NT2/D1 (cell line): ENCODE measurements around the gene NT5DC4.

ENCODE experiments used
- SUZ12 ChIP-seq: IDR thresholded peaks from 2 replicates; pipeline ENCODE4 v1.6.1; 2011; ENCODE audit not compliant: insufficient read length, insufficient read depth; ENCODE audit errors: extremely low read depth
- YY1 ChIP-seq: IDR thresholded peaks from 2 replicates; pipeline ENCODE4 v1.6.1; 2011; ENCODE audit not compliant: insufficient read length, insufficient read depth
- ZNF274 ChIP-seq: IDR thresholded peaks from 2 replicates; pipeline ENCODE4 v1.6.1; 2011; ENCODE audit warnings: mild to moderate bottlenecking, low read depth, low read length

DNA sequence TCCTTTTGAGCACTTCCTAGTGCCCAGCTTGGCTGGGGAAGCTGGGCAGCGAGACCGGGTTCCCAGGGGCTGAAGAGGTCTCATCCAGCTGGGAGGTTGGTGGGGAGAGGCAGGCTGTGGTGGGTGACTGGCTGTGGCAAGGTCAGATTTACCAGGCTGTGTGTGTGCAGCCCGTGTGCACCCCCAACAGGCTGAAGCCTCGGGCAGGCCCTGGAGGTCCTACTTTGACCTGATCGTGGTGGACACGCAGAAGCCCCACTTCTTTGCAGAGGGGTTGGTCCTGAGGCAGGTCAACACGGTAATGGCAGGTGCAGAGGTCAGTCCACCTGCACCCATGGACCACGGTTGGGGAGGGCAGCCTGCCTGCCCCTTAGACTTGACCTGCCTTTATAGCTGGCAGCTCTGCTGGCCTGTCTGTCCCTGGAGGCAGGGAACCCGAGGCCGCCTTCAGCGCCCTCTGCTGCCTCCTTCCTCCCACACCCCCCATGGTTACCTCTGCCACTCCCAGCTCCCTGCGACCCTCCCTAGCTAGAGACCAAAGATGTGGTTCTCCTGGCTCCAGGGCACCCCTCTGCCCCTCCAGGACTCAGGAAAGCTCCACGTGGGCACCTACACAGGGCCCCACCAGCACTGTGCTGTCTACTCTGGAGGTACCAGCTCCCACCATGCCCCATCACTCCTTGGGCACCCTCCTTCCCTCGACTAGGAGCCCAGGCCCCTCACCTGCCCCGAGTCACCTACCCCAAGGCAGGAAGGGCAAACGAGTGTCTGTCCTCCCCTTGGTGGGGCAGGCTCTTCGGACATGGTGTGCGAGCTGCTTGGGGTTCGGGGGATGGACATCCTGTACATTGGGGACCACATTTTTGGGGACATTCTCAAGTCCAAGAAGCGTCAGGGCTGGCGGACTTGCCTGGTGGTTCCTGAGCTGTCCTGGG, 4.0 kb downstream of the NT5DC4 start:
- TF ChIP-seq SUZ12: no peak
- TF ChIP-seq YY1: no peak
- TF ChIP-seq ZNF274: no peak
